Stimulated activated CD4-positive, alpha-beta T cell treated with anti-CD3 and anti-CD28 coated beads, Interleukin-12 subunit alpha, Interleukin-12 subunit beta, amount 100 ng/mL, for 48 hours (primary cell): Measurements from ENCODE around the gene SMIM5.

ENCODE experiments used
- DNase-seq, 3 donors: peaks; one replicate each; pipeline ENCODE4 v3.0.0-alpha.2; 2020; ENCODE audit warnings: low read depth in 2 of 3, low spot score in 1 of 3

SMIM5 gene

GRCh38 chr17:75664099-75664549, 30.9 kb downstream of the SMIM5 start:
- DNase-seq: no peak

- no peak for DNase-seq
Measured at GRCh38 chr17:75665981-75666380, 32.7 kb downstream of the SMIM5 start.

GRCh38 chr17:75666959-75667790, 33.9 kb downstream of the SMIM5 start, which contains the start of the genes RECQL5 and SAP30BP:
TSS of gene RECQL5 (minus strand) at chr17:75667154. CDS start at chr17:75666557, 597 bp downstream.
TSS of gene SAP30BP (plus strand) at chr17:75667338. CDS start at chr17:75667373, 35 bp downstream.
- peak; percentile 96 to 98 (median 97) for DNase-seq

DNA sequence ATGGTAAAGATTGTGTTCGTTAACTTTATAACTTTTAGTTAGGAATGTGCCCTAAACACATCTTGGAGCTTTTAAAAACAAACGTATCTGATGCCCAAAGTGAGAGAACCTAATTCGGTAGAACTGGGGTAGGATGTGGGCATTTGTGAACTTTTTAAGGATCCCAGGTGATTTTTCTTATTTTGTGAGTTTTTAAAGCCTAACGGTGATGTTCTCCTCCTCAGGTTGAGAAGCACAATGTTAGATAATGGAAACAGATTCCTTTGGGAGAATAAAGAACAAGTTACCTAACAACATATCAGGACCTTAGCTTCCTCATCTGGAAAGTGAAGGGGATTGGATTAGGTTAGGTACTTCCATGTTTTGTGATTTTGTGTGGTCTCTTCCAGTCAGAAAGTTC, 34.6 kb downstream of the SMIM5 start:
- no peak for DNase-seq

DNA sequence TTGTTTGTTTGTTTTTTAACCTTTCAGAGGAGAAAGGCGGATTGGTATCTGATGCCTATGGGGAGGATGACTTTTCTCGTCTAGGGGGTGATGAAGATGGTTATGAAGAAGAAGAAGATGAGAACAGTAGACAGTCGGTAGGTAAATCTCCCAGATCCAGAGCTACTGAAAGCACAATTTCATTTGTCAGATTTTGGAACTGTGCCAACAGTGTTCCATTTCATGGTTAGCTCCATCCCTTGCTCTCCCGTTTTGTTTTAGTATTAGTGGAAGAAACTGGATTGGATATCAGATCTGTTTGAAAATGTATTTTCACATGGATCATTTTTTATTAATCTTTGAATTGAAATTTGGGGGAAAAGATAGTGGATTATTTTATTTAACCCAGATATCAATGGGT, 35.3 kb downstream of the SMIM5 start:
- no peak for DNase-seq

DNA sequence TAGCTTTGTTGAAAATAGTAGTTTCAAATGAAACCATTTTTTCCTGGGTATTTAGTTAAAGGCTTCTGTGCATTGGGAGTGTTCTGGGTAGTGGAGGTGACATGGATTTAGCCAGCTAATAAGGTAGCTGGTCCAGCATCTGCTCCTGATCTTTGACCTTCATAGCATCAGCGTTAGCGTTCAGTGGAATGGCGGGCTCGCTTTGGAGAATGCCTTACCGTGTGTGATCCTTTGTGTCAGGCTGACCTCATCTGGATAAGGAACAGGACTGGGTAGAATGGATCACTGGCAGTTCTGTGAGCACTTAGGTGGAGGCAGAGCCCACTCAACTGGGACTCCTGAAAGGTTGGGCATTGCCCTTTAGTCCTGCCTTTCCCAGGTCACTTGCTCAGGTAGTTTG, 37.6 kb downstream of the SMIM5 start:
- DNase-seq: no peak

GRCh38 chr17:75672011-75672410, 38.8 kb downstream of the SMIM5 start:
- DNase-seq: no peak

GRCh38 chr17:75673487-75673886, 40.3 kb downstream of the SMIM5 start:
- no peak for DNase-seq

GRCh38 chr17:75676461-75676860, 43.2 kb downstream of the SMIM5 start:
- DNase-seq: no peak

- DNase-seq: no peak
Measured at GRCh38 chr17:75679706-75680211, 46.5 kb downstream of the SMIM5 start.

DNA sequence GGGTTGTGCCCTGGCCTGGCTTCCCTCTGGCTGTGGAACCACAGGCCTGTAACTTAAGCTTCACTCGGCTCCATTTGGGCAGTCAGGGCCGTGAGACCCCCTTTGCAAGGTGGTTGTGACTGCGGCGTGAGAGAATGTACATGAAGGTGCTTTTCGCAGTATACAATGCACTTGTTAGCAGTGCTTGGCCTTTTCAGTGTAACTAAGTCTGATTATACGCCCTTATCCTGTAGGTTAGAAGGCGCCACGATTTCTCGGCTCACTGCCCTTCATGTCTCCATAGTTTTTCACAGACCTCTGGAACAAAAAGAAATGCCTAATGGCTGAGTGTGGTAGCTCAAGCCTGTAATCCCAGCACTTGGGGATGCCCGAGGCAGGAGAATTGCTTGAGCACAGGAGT, 47.2 kb downstream of the SMIM5 start:
- no peak for DNase-seq

GRCh38 chr17:75681289-75681688, 48.1 kb downstream of the SMIM5 start:
- no peak for DNase-seq

DNA sequence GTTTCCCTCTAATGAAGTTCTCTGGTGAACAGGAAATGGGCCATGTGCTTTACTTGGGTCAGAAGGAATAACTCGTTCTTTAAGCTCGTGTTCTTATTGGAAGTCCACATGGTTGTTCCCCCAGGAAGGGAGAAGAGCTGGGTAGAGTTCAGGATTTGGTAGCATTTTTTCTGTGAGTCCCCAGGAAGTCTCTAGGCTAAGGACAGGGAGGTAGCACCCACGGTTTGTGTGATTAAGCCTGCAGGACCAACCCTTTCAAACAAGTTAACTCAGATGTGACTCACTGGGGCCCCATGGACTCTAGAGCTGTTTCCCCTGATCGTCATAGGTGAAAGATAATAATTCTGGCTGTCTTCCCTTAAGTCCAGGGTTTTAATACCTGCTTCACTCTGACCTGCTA, 50.3 kb downstream of the SMIM5 start:
- DNase-seq: no peak

DNA sequence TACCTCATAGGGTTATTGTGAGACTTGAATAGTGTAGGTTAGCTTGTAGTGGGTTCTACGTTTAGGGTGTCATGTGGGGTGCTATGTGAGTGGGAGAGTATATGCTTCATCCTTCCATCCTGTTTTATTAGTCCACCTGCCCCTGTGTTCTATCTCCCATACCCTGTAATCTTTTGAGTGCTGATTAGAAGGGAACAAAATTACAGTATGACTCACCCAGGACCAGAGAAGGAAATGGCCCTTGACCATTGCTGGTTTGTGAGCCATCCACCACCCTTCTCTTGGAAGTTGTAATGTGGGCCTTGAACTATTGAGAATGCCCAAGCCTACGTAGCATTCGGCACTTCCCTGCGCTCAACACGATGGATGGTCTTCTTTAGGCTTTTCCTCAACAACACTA, 51.0 kb downstream of the SMIM5 start:
- DNase-seq: no peak

DNA sequence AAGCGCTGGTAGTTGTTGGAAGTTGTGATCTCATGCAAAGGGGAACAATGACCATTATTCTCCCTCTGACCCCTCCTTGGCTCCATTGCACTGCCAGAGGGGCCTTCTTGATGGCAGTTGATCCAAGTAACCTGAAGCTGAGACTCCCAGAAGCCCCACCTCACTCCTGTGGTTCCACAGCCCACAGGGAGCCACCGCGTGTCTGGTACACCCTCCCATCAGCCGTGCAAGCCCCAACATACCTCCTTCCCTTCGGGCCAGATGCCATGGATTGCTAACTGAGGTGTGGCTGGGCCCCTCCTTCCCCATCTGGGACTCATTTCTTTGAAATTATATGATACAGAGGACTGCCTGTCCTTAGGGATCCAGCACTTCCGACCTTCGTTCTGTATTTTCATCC, 51.7 kb downstream of the SMIM5 start:
- no peak for DNase-seq

GRCh38 chr17:75685499-75685898, 52.3 kb downstream of the SMIM5 start:
- no peak for DNase-seq

- DNase-seq: no peak
Measured at GRCh38 chr17:75688209-75688825, 55.1 kb downstream of the SMIM5 start.

DNA sequence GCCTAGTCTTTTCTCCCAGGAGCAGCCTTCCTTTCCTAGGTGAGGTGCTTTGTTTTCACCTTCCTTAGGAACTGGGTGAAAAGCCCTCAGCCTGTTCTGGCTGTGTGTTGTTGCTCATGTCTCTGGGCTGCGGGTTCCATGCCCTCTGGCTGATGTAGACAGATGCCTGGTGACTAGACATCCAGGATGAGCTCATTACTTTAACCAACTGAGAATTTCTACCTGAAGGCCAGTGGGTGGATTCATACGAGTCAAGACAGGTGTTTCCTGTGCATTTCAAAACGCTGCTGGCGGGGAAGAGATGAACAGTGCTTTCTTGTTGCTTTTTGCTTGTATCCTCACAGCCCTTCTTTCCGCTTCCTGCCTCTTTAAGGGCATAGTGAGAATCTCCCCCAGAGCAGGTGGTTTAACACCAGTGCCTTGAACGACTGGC, 56.2 kb downstream of the SMIM5 start:
- peak in 2 of 3 donors; percentile 25 to 30 for DNase-seq
